CD4-positive, alpha-beta memory T cell (primary cell): Measurements from ENCODE around the gene PIEZO1. TPM values are rescaled to one million over a fixed set of nuclear protein-coding genes. Genes with fewer than 3 reads are reported as not detected.

Experiments
- CTCF ChIA-PET: fragments of 350-600 bp; sonication (Branson Sonifier 250); formaldehyde crosslinking; loops from one replicate; lab custom pipeline; 2021; ENCODE audit warnings: inconsistent platforms; ENCODE audit not compliant: partially characterized antibody; lab: Charles Lee
- POLR2A ChIA-PET: fragments of 350-600 bp; sonication (Branson Sonifier 250); formaldehyde crosslinking; loops from one replicate; lab custom pipeline; 2021; ENCODE audit not compliant: partially characterized antibody; lab: Charles Lee
- DNase-seq, 5 donors: peaks; one replicate each; pipeline versions ENCODE4 v3.0.0 to v3.0.0-alpha.2; 2020 to 2022; ENCODE audit warnings: mixed read lengths in 1 of 5
- H3K27ac ChIP-seq: one replicate; pipeline ENCODE4 v1.7.0; 2013; ENCODE audit warnings: low read depth, low read length
- H3K27me3 ChIP-seq: 2 replicates; pipeline ENCODE4 v1.7.0; 2013; ENCODE audit warnings: mild to moderate bottlenecking, low read length, moderate library complexity; ENCODE audit not compliant: insufficient read depth
- H3K36me3 ChIP-seq: 2 replicates; pipeline ENCODE4 v1.7.0; 2013; ENCODE audit warnings: mild to moderate bottlenecking, low read length, moderate library complexity; ENCODE audit not compliant: insufficient read depth
- H3K4me1 ChIP-seq: 2 replicates; pipeline ENCODE4 v1.7.0; 2013; ENCODE audit warnings: mild to moderate bottlenecking, low read length, moderate library complexity; ENCODE audit not compliant: insufficient read depth
- H3K4me3 ChIP-seq, 2 donors: one replicate each; pipeline ENCODE4 v1.7.0; 2013; ENCODE audit warnings: low read length in 2 of 2, mild to moderate bottlenecking in 1 of 2
- H3K9me3 ChIP-seq, 2 donors: one replicate each; pipeline ENCODE4 v1.7.0; 2013; ENCODE audit warnings: low read length in 2 of 2, control low read depth in 1 of 2; ENCODE audit not compliant: control insufficient read depth in 1 of 2
- H3K27ac Mint-ChIP-seq, 7 donors: one replicate each; pipeline ENCODE4 v1.8.0; 2020 to 2021; ENCODE audit warnings: mixed read lengths in 7 of 7, mild to moderate bottlenecking in 6 of 7, inconsistent platforms in 3 of 7, moderate library complexity in 3 of 7
- H3K27me3 Mint-ChIP-seq, 2 donors: one replicate each; pipeline ENCODE4 v1.8.0; 2020 to 2021; ENCODE audit warnings: mixed read lengths in 2 of 2
- H3K36me3 Mint-ChIP-seq, 2 donors: one replicate each; pipeline ENCODE4 v1.8.0; 2020 to 2021; ENCODE audit warnings: mixed read lengths in 2 of 2, inconsistent platforms in 1 of 2, mild to moderate bottlenecking in 1 of 2
- H3K4me1 Mint-ChIP-seq, 4 donors: one replicate each; pipeline ENCODE4 v1.8.0; 2020 to 2021; ENCODE audit warnings: mixed read lengths in 4 of 4, mild to moderate bottlenecking in 1 of 4
- H3K4me3 Mint-ChIP-seq, 8 donors: one replicate each; pipeline ENCODE4 v1.8.0; 2020 to 2021; ENCODE audit warnings: mixed read lengths in 8 of 8, mild to moderate bottlenecking in 7 of 8, moderate library complexity in 6 of 8, inconsistent platforms in 3 of 8
- H3K9me3 Mint-ChIP-seq, 8 donors: one replicate each; pipeline ENCODE4 v1.8.0; 2020 to 2021; ENCODE audit warnings: mixed read lengths in 8 of 8, mild to moderate bottlenecking in 5 of 8, inconsistent platforms in 3 of 8, moderate library complexity in 1 of 8
- intact Hi-C: fragments of 100-400 bp; cut with micrococcal nuclease; formaldehyde crosslinking; loops from one replicate; pipeline ENCODE4 v1.15.1; 2023
- polyA plus RNA-seq, 2 donors: library from polyadenylated mRNA; unstranded; fragments of 300-500 nt; fragmentation: Illumina TruSeq; gene quantifications; one replicate each; pipeline ENCODE4 v1.2.3, GENCODE V29; 2021
- total RNA-seq, 2 experiments: library from RNA; stranded (reverse); gene quantifications; one replicate each; pipeline ENCODE4 v1.2.3, GENCODE V29; 2021

PIEZO1 gene
- total and polyA plus RNA-seq, 4 experiments from 2014 or later = 12.0 to 302 (median 171) TPM

GRCh38 chr16:88766975-88767374 lies 18.0 kb downstream of the PIEZO1 start:
- H3K4me1 Mint-ChIP-seq = peaks cover 13 to 67% (median 33%) of the 10 kb centered on the region in 4 donors
- POLR2A ChIA-PET = interaction anchor here (1.2 to 7.2 kb wide), 2 partner anchors 9 to 14 kb away, joined by 3 to 62 read pairs; no protein-coding TSS in a partner anchor
- H3K27me3 Mint-ChIP-seq = no peaks in the 10 kb centered on the region
- CTCF ChIA-PET = interaction anchor here (1.4 to 1.9 kb wide), 3 partner anchors 12 to 30 kb away, joined by 4 to 9 read pairs (median 5); no protein-coding TSS in a partner anchor
- H3K4me3 ChIP-seq = no peak overlapping the region
- no peaks in the 10 kb centered on the region for H3K9me3 Mint-ChIP-seq
- DNase-seq = no peak
- peak overlapping the region in 4 of 8 donors; percentile 11 to 31 (median 30) for H3K4me3 Mint-ChIP-seq
- H3K36me3 Mint-ChIP-seq = peaks cover 0 to 19% of the 10 kb centered on the region in 2 donors
- H3K27ac Mint-ChIP-seq = peak overlapping the region; percentile 43 to 91 (median 80)
- H3K27me3 ChIP-seq = no peaks in the 10 kb centered on the region
- H3K27ac ChIP-seq = no peak overlapping the region
- no peaks in the 10 kb centered on the region for H3K9me3 ChIP-seq
- peaks cover 4% of the 10 kb centered on the region for H3K36me3 ChIP-seq
- intact Hi-C loops = loop anchor here (2.0 kb wide), 1 partner anchor 14 kb away; no protein-coding TSS in a partner anchor
- H3K4me1 ChIP-seq = peaks cover 80% of the 10 kb centered on the region

GRCh38 chr16:88764913-88765349 lies 20.1 kb downstream of the PIEZO1 start:
- no peak overlapping the region for H3K4me3 ChIP-seq
- Mint-ChIP-seq H3K4me3 (no peak overlapping the region), H3K36me3 (peaks cover 0 to 19% of the 10 kb centered on the region in 2 donors), H3K9me3 (no peaks in the 10 kb centered on the region), H3K27ac (peak overlapping the region in 5 of 7 donors; percentile 25 to 65 (median 42)), H3K4me1 (peaks cover 15 to 63% (median 32%) of the 10 kb centered on the region in 4 donors), H3K27me3 (no peaks in the 10 kb centered on the region)
- DNase-seq = peak in 1 of 5 donors; percentile 31
- H3K27me3 ChIP-seq = no peaks in the 10 kb centered on the region
- ChIA-PET POLR2A (interaction anchor here (1.1 to 7.2 kb wide), 4 partner anchors 16 to 58 kb away, joined by 4 to 62 read pairs (median 4); no protein-coding TSS in a partner anchor), CTCF (interaction anchor here (0.8 to 3.3 kb wide), 2 partner anchors 16 to 22 kb away, joined by 3 to 10 read pairs; no protein-coding TSS in a partner anchor)
- H3K9me3 ChIP-seq = no peaks in the 10 kb centered on the region
- H3K36me3 ChIP-seq = peaks cover 4% of the 10 kb centered on the region
- H3K27ac ChIP-seq = no peak overlapping the region
- intact Hi-C loops = no loop called here
- peaks cover 83% of the 10 kb centered on the region for H3K4me1 ChIP-seq

- CTCF ChIA-PET = interaction anchor here (0.8 to 3.3 kb wide), 5 partner anchors 9 to 94 kb away, joined by 3 to 10 read pairs (median 3); no protein-coding TSS in a partner anchor
- no peak for DNase-seq
- intact Hi-C loops = no loop called here
- no peak overlapping the region for H3K4me3 ChIP-seq
- Mint-ChIP-seq H3K4me3 (no peak overlapping the region), H3K27me3 (no peaks in the 10 kb centered on the region), H3K9me3 (no peaks in the 10 kb centered on the region), H3K27ac (peak overlapping the region in 4 of 7 donors; percentile 22 to 57 (median 54)), H3K36me3 (peaks cover 0 to 23% of the 10 kb centered on the region in 2 donors), H3K4me1 (peaks cover 18 to 63% (median 33%) of the 10 kb centered on the region in 4 donors)
- H3K27me3 ChIP-seq = no peaks in the 10 kb centered on the region
- H3K4me1 ChIP-seq = peaks cover 83% of the 10 kb centered on the region
- H3K27ac ChIP-seq = no peak overlapping the region
- no peaks in the 10 kb centered on the region for H3K9me3 ChIP-seq
- POLR2A ChIA-PET = interaction anchor here (1.0 to 2.7 kb wide), 4 partner anchors 17 to 63 kb away, joined by 4 to 18 read pairs (median 4); no protein-coding TSS in a partner anchor
- H3K36me3 ChIP-seq = peaks cover 1% of the 10 kb centered on the region
Observed at GRCh38 chr16:88764080-88764479, 20.9 kb downstream of the PIEZO1 start.

- Mint-ChIP-seq H3K27ac (peak overlapping the region in 6 of 7 donors; percentile 13 to 66 (median 52)), H3K27me3 (no peaks in the 10 kb centered on the region), H3K4me3 (peak overlapping the region in 1 of 8 donors; percentile 14), H3K9me3 (no peaks in the 10 kb centered on the region), H3K4me1 (peaks cover 22 to 63% (median 36%) of the 10 kb centered on the region in 4 donors), H3K36me3 (peaks cover 0 to 25% of the 10 kb centered on the region in 2 donors)
- H3K9me3 ChIP-seq = no peaks in the 10 kb centered on the region
- H3K4me3 ChIP-seq = no peak overlapping the region
- H3K4me1 ChIP-seq = peaks cover 83% of the 10 kb centered on the region
- intact Hi-C loops = no loop called here
- peak in 1 of 5 donors; percentile 26 for DNase-seq
- CTCF ChIA-PET = interaction anchor here (1.3 to 3.3 kb wide), 5 partner anchors 9 to 94 kb away, joined by 3 to 10 read pairs (median 6); no protein-coding TSS in a partner anchor
- no peaks in the 10 kb centered on the region for H3K27me3 ChIP-seq
- H3K36me3 ChIP-seq = no peaks in the 10 kb centered on the region
- H3K27ac ChIP-seq = no peak overlapping the region
- POLR2A ChIA-PET = interaction anchor here (1.0 to 2.7 kb wide), 4 partner anchors 17 to 63 kb away, joined by 4 to 18 read pairs (median 4); no protein-coding TSS in a partner anchor
Observed at GRCh38 chr16:88763502-88764053, 21.4 kb downstream of the PIEZO1 start.

GRCh38 chr16:88762941-88763340 lies 22.1 kb downstream of the PIEZO1 start:
- CTCF ChIA-PET = interaction anchor here (1.3 to 3.3 kb wide), 6 partner anchors 8 to 95 kb away, joined by 3 to 10 read pairs (median 6); no protein-coding TSS in a partner anchor
- Histone ChIP-seq H3K27me3 (no peaks in the 10 kb centered on the region), H3K4me1 (peaks cover 83% of the 10 kb centered on the region), H3K4me3 (no peak overlapping the region), H3K27ac (no peak overlapping the region), H3K9me3 (no peaks in the 10 kb centered on the region), H3K36me3 (no peaks in the 10 kb centered on the region)
- Mint-ChIP-seq H3K36me3 (peaks cover 0 to 25% of the 10 kb centered on the region in 2 donors), H3K4me1 (peaks cover 27 to 68% (median 41%) of the 10 kb centered on the region in 4 donors), H3K27me3 (no peaks in the 10 kb centered on the region), H3K4me3 (no peak overlapping the region), H3K27ac (peak overlapping the region in 2 of 7 donors; percentile 18 to 57), H3K9me3 (no peaks in the 10 kb centered on the region)
- POLR2A ChIA-PET = interaction anchor here (0.6 to 2.7 kb wide), 2 partner anchors 15 to 19 kb away, joined by 3 to 18 read pairs; no protein-coding TSS in a partner anchor
- no peak for DNase-seq
- intact Hi-C loops = no loop called here

GRCh38 chr16:88762258-88762870 lies 22.7 kb downstream of the PIEZO1 start:
- CTCF ChIA-PET = interaction anchor here (1.5 to 3.3 kb wide), 4 partner anchors 17 to 25 kb away, joined by 5 to 10 read pairs (median 8); no protein-coding TSS in a partner anchor
- peak in 1 of 5 donors; percentile 25 for DNase-seq
- Histone ChIP-seq H3K27ac (peak overlapping the region; percentile 3), H3K36me3 (no peaks in the 10 kb centered on the region), H3K9me3 (no peaks in the 10 kb centered on the region), H3K27me3 (no peaks in the 10 kb centered on the region), H3K4me3 (no peak overlapping the region), H3K4me1 (peaks cover 83% of the 10 kb centered on the region)
- H3K4me1 Mint-ChIP-seq = peaks cover 26 to 68% (median 38%) of the 10 kb centered on the region in 4 donors
- H3K9me3 Mint-ChIP-seq = no peaks in the 10 kb centered on the region
- intact Hi-C loops = no loop called here
- peak overlapping the region in 2 of 7 donors; percentile 31 to 85 for H3K27ac Mint-ChIP-seq
- peaks cover 0 to 25% of the 10 kb centered on the region in 2 donors for H3K36me3 Mint-ChIP-seq
- H3K27me3 Mint-ChIP-seq = no peaks in the 10 kb centered on the region
- no peak overlapping the region for H3K4me3 Mint-ChIP-seq
- POLR2A ChIA-PET = interaction anchor here (0.6 to 2.7 kb wide), 3 partner anchors 15 to 94 kb away, joined by 3 to 18 read pairs (median 3); partner anchors contain the start of genes GALNS and TRAPPC2L
